SK-N-MC (cell line): ENCODE results near the gene RGS1.

Experiments used
- EZH2 ChIP-seq: fragments of 200-600 bp; sonication (generic); IDR thresholded peaks from one replicate; pipeline ENCODE4 v1.6.1; 2017; ENCODE audit warnings: antibody characterized with exemption
- FOXP2 ChIP-seq: optimal IDR thresholded peaks from 2 replicates; pipeline ENCODE3; 2011; ENCODE audit warnings: mild to moderate bottlenecking, moderate library complexity; ENCODE audit not compliant: insufficient read depth; ENCODE audit errors: extremely low read length, control extremely low read depth
- POLR2AphosphoS5 ChIP-seq: IDR thresholded peaks from 2 replicates; pipeline ENCODE4 v1.6.1; 2012; ENCODE audit warnings: mild to moderate bottlenecking, low read depth, low read length, borderline replicate concordance

- TF ChIP-seq EZH2 (no peak), POLR2AphosphoS5 (no peak), FOXP2 (no peak)
Measured at GRCh38 chr1:192579010-192579738, 3.6 kb downstream of the RGS1 start.
